ENCODE results near the gene GPBAR1. TPM values are rescaled to one million over a fixed set of nuclear protein-coding genes. Genes with fewer than 3 reads are reported as not detected.

The GPBAR1 gene
- total RNA-seq, 1 donor = not detected

DNA sequence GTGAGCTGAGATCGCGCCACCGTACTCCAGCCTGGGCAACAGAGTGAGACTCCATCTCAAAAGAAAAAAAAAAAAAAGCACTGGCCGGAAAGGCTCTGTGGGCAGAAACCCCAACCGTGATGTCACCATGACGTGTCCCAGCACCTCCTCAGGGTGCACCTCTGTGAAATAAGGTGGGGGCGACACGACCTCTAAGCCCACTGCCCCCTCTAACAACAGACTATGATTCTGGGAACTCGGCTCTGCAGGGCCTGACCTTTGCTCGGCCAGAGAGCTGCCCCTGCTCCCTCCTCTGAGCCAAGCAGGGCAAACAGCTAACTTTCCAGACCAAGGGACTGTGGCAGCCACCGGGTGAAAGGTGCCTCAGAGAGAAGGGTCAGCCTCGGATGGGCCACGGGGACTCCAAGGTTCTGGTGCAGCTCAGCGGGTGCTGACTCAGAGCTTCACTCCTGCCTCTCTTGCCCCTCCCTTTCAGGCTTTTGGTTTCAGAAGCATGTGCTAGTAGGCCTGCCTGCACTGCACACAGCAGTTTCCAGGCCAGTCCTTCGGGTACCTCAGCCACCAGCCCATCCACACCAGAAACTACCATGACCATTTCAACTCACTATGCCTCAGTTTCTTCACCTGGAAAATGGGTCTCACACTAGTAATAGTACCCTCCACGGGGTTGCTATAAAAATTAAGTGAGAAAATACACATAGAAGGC is 23.4 kb downstream of the GPBAR1 start:
- no peak overlapping the region for H3K4me3 ChIP-seq (ENCODE audit: low read depth, low read length)
- no peak for TF ChIP-seq CTCF (IDR thresholded peaks at IDR 0.05; ENCODE audit: insufficient read depth, low read depth, low read length)
- peak; percentile 86 for DNase-seq (ENCODE audit: low read depth)

- peak; percentile 27 for DNase-seq (ENCODE audit: low read depth)
- TF ChIP-seq CTCF (IDR thresholded peaks at IDR 0.05; ENCODE audit: insufficient read depth, low read depth, low read length) = no peak
- H3K4me3 ChIP-seq (ENCODE audit: low read depth, low read length) = peak overlapping the region; percentile 58
These were observed 24.8 kb downstream of the GPBAR1 start for GRCh38 chr2:218285604-218286003.

GRCh38 chr2:218286570-218287459 is 26.0 kb downstream of the GPBAR1 start:
- DNase-seq (ENCODE audit: low read depth) = peak; percentile 96
- peak overlapping the region; percentile 58 for H3K4me3 ChIP-seq (ENCODE audit: low read depth, low read length)
- no peak for TF ChIP-seq CTCF (IDR thresholded peaks at IDR 0.05; ENCODE audit: insufficient read depth, low read depth, low read length)

- TF ChIP-seq CTCF (IDR thresholded peaks at IDR 0.05; ENCODE audit: insufficient read depth, low read depth, low read length) = no peak
- peak overlapping the region; percentile 89 for H3K4me3 ChIP-seq (ENCODE audit: low read depth, low read length)
- peak; percentile 89 for DNase-seq (ENCODE audit: low read depth)
These were observed 29.0 kb downstream of the GPBAR1 start for GRCh38 chr2:218289639-218290315.

DNA sequence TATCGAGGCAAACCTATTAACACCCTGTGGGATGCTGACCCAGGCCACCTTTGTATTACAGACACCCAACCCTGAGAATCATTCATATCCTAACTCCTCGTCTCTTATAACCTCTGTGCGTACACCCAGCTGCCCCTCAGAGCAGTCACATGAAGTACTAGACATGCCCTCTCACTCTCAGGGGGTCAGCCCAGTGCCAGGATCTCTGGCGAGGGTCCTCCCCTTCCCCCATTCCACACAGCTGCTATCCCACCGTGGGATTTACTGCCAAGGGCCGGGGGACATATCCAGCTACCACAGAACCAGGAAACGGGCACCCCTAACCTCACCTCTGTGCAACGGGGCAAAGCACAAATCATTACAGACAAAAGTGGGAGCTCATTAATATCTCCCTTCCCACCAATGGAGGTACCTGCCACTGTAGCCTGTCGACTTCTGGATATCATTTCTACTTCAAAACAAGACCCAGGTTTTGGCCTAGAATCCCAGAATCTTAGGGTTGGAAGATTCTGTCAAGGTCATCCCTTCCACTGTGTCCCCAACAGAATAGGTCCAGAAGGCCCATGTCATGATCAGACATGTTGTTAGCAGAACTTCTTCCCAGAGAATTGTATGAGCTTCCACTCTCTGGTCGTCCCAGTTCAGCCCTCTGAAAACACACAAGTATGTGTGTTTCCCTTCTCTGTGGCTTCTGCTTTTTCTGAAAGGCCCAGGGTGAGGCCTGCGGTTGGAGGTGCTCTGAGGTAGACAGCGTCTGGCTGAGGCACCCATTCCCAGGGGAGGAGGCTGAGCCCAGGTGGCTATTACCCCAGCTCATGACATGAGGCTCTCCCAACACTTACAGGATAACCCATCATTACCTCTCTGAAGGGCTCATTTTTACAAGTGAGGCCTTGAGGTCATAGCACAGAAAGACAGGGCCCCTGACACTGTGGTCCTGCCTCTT is 29.8 kb downstream of the GPBAR1 start:
- DNase-seq (ENCODE audit: low read depth) = peak; percentile 30
- no peak for TF ChIP-seq CTCF (IDR thresholded peaks at IDR 0.05; ENCODE audit: insufficient read depth, low read depth, low read length)
- peak overlapping the region; percentile 89 for H3K4me3 ChIP-seq (ENCODE audit: low read depth, low read length)

All from fibroblast of villous mesenchyme (primary cell).